GM19023 (cell line): Measurements from ENCODE around the gene ASGR2.
"Not testable (repeated sequence)": the region's sequence is repeated elsewhere in the genome, so short reads cannot be mapped to it uniquely, and the experiment has no call there.

Experiments
- ATAC-seq: cut with Tn5 transposase; IDR thresholded peaks from one replicate; pipeline ENCODE4 v1.9.1; 2021; ENCODE audit warnings: mild to moderate bottlenecking, moderate library complexity; ENCODE audit not compliant: unreplicated experiment

Gene ASGR2

DNA sequence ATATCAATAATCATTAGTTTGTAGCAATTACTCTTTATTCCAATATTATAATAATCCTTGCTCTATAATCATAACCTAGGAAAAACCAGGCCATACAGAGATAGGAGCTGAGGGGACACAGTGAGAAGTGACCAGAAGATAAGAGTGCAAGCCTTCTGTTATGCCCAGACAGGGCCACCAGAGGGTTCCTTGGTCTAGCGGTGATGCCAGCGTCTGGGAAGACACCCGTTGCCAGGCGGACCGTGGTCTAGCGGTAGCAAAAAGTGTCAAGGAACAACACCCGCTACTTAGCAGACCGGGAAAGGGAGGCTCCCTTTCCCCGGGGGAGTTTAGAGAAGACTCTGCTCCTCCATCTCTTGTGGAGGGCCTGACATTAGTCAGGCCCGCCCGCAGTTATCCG lies 11.8 kb upstream of the ASGR2 start:
- not testable (repeated sequence) for ATAC-seq

DNA sequence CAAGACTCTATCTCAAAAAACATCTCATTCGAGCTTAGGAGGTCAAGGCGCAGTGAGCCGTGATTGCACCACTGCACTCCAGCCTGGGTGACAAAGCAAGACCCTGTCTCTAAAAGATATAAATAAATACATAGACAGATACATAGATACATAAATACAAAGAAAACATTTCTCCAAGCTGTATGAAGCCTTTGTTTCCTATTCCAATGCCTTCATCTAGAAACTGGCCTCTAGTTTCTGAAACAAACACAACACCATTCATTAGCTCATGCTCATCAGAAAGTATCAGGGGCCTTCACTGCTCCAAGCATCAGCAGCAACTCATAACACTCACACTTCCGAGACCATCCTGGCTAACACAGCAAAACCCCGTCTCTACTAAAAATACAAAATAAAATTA lies 10.3 kb upstream of the ASGR2 start:
- no peak for ATAC-seq

DNA sequence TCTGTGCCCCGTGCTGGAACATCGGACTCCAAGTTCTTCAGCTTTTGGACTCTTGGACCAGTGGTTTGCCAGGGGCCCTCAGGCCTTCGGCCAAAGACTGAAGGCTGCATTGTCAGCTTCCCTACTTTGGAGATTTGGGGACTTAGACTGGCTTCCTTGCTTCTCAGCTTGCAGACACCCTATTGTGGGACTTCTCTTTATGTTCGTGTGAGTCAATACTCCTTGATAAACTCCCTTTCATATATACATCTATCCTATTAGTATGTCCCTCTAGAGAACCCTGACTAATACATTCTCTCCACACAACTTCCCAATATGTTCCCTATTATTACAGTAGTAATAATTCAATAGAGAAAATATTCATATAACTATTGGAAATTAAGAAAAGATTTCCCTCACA lies 9.2 kb upstream of the ASGR2 start:
- ATAC-seq = no peak

DNA sequence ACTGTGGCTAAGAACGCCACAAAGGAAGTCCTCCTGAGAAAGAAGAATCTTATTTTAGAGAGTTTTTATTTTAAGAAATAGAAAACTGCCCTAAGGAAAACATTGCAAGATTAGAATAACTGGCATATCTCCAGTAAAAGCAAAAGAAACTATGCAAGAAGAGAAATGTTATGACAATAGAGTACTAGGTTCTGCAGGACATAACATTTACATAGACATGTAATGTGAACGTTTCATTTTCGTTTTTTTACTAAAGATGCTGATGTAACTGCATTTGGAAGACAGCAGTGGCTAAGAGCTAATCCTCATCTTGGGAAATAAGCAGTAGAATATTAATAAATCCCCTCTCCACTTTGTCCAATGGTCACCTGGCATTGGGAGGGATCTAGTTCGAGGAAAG lies 7.8 kb upstream of the ASGR2 start:
- no peak for ATAC-seq

DNA sequence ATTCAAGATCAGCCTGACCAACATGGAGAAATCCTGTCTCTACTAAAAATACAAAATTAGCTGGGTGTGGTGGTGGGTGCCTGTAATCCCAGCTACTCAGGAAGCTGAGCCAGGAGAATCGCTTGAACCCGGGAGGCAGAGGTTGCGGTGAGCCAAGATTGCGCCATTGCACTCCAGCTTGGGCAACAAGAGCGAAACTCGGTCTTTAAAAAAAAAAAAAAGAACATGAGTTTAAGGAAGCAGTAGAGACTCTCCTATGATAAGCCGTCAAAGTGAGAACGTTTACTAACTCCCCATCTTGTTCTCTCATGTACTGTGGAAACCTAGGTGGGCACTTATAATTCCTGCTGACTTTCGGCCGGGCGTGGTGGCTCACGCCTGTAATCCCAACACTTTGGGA lies 6.0 kb upstream of the ASGR2 start:
- ATAC-seq = not testable (repeated sequence)

DNA sequence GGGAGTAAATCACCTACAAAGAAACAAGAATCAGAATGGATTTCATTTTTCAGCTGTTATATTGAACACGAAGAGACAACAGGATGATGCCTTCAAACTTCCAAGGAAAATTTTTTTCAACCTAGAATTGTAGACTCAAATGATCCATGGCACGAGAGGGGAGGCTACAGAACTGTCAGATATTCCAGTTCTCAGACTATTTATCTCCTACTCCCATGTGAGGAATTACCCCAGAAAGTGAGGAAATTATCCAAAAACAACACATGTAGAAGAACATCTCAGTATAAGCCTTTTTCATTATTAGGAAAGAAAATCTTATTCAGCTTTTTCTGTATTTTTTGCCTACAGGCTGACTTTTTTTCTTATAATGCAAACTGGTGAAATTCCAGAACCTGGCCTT lies 5.5 kb upstream of the ASGR2 start:
- no peak for ATAC-seq

DNA sequence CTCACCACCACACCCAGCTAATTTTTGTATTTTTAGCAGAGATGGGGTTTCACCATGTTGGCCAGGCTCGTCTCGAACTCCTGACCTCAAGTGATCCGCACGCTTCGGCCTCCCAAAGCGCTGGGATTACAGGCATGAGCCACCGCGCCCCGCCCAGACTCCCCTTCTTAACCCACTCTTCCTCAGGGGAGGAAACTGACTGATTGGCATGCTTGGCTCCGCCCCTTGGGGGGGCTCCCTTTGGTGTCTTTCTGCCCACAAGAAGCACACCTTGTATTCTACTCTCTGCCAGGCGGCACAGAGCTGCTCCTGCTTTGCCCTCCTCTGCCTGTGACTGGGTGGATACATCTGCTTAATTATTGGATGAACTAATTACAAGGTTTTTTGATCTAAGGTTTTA lies 4.7 kb upstream of the ASGR2 start:
- ATAC-seq = no peak

DNA sequence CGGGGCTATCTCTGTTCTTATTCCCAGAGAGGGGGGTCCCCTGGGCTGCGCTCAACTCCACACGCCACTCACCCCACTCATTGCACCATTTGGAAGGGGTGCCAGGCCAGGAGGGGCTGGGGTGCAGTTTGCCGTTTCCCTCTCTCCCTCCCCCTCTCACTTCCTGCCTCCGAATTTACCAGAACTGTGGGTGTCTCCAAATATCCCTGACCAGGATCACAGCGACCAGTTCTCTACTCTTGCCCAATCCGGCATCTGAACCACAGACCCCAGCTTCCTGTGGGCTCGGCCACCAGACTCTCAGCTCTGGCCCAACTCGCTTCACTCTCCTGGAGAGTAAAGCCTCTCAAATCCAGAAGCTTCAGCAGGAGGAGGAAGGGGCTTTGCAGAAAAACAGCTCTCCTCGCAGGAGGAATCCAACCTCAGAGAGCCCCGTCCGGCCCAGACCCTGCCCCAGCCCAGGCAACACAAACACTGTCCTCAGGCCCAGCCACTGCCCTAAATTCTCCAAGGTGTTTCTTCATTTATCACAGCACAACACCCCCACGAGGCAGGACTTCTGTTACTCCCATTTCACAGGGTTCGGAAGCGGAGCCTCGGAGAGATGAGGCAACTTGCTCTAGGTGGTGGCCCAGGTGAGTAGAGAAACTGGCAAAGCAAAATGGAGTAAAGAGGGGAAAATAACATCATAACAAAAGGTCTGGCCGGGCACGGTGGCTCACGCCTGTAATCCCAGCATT lies 423 bp upstream of the ASGR2 start:
- no peak for ATAC-seq

DNA sequence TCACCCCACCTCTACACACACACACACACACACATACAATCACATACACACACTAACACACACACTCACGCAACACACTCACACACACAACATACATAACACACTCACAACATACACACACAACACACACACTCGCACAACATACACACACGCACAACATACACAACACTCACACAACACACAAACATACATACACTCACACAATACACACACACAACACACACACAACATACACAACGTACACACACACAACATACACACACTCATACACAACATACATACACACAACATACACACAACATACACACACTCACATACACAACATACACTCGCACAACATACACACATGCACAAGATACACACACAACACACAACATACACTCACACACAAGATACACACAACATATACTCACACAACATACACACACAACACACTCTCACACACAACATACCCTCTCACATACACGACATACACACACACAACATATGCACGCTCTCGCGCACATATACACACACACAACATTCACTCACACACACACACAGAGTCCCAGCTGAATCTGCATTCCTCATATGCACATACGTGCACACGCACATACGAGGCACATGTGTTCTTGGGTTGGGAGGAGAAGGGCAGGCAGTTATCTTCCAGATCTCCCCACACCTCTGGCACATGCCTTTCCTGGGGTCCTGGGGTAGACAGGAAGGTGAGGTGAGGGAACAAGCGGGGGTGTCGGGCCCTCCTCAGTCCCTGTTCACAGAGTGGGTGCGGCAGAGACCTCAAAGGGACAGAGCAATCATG lies 1.1 kb downstream of the ASGR2 start:
- no peak for ATAC-seq

DNA sequence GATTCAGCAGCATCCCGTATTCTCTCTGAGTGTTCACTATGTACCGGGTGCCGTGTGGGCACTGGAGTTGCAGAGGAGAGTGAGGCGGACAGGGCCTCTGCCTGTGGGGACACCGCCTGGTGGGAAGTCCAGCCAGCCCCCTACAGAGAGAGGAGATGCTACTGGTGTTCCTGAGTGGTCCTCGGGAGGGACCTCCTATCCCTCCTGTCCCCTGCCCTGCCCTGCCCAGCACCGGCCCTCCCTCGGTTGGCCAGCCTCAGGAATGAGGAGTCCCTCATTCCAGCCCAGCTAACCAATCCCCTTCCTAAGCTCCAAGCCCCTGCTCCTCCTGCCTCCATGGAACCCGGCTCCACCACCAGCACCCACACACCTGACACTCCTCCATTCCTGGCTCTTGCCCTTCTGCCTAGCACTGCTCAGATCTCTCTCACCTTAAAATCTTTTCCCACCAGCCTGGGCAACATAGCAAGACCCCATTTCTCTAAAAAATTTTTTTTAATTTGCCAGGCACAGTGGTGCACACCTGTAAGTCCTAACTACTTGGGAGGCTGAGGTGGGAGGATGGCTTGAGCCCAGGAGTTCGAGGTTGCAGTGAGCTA lies 2.0 kb downstream of the ASGR2 start:
- no peak for ATAC-seq

DNA sequence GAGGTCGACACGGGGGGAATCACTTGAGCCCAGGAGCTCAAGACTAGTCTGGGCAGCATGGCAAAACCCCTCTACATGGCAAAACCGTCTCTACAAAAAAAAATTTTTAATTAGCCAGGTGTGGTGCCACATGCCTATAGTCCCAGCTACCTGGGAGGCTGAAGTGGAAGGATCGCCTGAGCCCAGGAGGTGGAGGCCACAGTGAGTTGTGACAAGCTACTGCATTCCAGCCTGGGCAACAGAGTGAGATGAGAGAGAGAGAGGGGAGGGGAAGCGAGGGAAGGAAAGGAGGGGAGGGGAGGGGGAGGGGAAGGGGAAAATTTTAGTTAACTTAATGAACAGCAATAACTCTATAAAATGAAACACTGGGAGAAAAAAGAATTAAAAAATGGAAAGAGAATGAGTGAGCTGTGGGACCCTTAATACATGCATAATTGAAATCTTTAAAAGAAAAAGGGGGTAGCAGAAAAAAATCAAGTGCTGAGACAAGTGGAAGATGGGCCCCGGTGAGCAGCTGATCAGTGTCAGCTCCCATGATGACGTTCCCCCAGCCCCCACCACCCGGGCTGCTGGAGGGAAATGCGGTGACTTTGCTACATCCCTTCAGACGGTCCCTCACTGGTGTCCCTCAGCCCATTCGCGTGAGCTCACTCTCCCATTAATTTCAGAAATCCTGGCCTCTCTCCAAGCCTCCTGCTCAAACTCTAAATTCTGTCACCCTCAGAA lies 2.7 kb downstream of the ASGR2 start:
- ATAC-seq = no peak

DNA sequence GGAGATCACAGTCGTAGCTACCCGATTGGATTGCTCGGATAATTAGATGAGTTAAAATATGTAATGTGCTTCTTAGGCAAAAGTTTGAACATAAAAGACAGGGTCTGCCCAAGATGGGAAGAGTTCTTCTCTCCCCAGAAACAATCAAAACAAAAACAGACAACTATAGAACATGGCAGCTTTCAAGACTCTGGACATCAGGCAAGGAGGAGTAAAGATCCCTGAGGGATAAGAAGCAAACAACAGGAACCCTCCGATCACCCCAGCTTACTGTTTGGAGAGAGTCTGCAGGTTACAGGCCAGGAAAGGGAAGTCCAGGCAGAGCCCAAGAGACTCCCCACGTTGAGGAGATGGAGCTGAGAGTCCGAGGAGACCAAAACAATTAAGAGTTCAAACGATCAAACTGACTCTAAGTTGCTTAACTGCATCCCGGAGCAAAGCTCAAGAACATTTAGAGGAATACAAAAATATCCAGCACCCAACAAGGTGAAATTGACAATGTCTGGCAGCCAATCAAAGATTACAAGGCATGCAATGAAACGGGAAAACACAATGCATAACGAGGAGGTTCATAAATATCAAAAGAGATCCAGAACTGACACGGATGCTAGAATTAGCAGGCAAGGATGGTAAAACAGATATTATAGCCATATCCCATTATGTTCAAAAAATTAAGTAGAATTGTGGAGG lies 3.9 kb downstream of the ASGR2 start:
- ATAC-seq = no peak

DNA sequence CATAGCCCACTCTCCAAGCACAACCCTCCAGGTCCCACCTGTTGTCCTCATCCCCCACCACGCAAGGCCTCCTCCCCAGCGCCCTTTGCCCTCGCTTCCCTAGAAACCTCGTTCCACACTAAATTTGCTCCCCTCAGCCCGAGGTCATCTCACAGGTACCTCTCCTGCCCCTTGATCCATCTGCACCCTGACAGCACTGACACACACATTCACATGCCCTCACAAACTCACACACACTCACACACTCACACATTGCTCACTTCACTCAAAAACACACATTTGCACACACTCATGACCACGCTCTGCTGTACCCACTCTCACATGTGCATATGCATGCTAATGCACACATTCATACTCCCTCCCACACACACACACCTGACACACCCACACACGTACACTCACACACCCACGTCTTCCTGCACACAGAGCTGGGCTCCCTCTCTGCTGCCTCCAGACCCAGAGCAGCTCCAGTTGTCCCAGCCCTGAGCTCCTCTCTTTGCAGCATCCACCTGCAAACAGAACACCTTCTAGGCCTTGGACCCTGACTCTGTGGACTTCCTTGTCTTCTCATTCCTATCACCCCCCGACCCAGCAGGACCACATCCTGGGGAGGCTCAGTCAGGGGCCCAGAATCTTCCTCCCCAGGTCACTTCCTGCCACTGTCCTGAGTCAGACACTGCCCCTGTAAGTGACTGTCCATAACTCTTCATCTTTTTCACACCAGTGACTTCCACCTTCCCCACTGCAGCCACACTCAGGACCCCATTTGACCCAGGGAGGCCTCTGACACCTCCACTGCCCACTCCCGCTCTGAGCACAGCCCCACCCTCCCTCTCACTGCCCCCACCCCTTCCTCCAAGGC lies 4.9 kb downstream of the ASGR2 start:
- ATAC-seq = no peak

DNA sequence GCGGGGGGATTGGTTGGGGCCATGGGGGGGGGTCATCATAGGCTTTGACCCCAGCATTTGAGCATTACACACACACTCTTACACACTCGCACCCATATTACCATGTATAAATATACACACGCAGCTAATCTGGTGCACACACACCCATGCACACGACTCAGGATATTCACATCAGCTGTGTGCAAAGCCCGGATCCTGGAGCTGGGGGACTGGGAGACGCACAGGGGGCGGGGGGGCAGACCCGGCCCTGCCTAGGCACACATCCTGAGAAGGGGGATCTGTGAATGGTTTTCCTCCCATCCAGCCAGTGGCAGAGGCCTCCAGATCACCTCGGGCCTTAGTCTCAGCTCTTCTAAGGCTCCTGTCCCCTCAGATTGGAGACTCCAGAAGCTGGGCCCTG lies 5.6 kb downstream of the ASGR2 start:
- ATAC-seq = no peak

DNA sequence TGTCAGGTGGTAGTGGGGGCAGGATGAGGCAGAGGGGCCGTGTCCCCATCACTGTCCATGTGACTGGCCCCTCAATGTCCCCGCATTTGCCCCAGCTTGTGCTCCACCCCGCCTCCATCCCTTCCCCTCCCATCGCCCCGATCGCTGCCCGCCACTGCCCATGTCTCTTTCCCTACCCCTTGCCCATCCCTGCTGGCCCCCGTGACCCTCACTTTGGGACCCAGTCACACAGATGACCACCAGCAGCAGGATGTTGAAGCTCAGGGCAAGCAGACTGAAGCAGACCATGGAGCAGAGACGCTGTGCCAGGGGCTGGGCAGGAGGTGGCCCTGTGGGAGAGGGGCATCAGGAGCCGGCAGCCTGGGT lies 6.1 kb downstream of the ASGR2 start:
- no peak for ATAC-seq

DNA sequence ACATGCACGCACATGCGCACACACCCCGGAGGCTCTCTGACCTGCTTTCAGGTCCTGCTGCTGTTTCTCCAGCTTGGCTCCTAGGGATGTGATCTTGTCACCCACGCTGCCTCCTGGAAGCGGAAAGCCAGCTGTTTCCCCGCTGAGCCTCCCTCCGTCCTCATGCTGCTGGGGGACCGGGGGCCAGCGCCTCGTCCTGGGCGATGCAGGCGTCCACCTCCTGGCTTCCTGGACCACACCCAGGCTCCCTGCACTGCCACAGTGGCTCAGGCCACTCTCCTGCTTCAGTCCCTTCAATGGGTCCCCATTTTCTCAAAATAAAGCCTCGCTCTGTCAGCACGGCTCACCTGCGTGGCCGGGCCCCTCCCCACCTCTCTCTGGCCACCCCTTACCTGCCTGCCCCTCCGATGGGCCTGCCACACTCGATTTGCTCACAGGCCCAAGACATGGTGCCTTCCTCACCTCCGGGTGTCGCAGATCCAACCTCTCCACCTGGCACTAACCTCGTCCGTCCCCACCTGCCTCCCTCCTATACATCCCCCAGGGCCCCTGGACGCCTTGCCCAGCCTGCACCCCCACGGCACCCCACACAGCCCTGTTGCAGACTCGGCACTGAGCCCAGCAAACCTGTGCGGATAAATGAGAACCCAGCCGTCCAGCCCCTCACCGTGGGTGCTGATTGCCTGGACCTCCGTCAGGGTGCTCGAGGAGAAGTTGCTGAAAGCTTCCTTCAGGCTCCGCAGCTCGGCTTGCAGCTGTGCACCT lies 6.6 kb downstream of the ASGR2 start:
- no peak for ATAC-seq

DNA sequence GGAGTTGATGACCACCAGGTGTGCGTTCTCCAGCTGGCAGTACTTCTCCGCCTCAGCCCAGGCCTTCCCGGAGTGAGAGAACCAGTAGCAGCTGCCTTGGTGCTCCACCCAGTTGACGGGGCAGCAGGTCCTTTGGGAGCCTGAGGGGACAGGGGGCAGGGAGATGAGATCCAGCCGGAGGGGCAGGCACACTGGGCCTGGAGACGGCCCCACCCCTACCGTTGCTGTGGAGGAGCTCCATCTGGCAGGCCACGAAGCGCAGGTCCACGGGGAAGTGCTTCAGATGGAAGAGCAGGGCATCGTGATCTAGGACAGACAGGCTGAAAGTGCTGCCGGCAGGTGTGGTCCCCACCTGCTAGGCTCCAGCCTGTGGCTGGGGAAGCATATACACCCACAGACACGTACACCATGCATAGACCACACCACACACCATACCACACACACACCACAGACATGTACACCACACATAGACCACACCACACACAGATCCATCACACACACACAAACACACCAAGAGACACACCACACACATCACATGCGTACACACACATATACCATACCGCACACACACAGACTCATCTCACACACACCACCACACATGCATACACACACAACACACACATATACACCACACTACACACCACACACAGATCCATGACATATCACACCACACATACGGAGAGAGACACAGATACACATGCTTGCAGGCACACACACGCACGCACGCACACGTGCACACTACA lies 7.4 kb downstream of the ASGR2 start:
- ATAC-seq = no peak

DNA sequence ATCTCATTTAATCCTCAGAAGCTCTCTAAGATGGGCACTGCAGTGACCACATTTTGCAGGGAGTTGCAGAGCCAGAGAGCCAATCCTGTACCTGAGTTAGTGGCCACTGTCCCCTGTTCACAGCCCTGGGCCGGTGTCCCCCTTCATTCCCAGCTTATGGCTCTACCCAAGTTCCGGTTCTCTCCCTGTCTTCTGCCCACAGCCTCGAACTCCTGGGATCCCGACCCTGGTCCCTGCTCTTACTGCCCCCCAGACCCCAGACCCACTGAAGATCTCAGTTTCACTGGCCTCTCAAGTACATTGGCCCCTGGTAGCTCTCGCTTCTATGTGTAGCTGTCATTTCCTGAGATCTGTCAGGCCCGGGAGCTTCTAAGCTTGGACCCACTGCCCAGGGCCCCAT lies 12.2 kb downstream of the ASGR2 start:
- ATAC-seq = no peak

DNA sequence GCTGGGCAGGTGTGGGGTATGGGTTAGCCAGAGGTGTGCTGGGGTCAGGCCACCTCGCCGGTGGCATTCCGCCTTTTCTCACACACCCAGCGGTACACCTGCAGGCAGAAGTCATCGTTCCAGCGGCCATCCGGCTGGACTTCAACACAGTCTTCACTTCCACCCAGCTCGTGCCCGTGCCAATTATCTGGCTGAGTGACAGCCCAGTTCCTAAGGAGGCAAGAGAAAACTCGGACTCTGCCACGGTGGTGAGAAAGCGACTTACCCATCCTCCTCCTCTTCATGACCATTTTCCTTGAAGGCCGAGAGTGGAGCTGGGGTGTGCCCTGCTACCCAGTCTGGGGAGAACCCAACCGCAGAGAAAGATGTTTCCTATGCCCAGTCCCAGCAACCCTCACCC lies 13.1 kb downstream of the ASGR2 start:
- no peak for ATAC-seq
